Stimulated activated CD4-positive, alpha-beta T cell treated with anti-CD3 and anti-CD28 coated beads, Interleukin-15, amount 100 ng/mL, for 24 hours (primary cell): ENCODE data around the gene CXCR2.
"Not testable (repeated sequence)": the region's sequence is repeated elsewhere in the genome, so short reads cannot be mapped to it uniquely, and the experiment has no call there.

ENCODE experiments used
- DNase-seq: peaks from one replicate; pipeline ENCODE4 v3.0.0-alpha.2; 2020

The CXCR2 gene

GRCh38 chr2:218125626-218126080 lies at the start of gene CXCR2:
TSS of gene CXCR2 (plus strand) at chr2:218126028. CDS start at chr2:218134802, 8,774 bp downstream.
- DNase-seq = no peak

- no peak for DNase-seq
Observed at GRCh38 chr2:218077464-218078216, 48.2 kb upstream of the CXCR2 start.

GRCh38 chr2:218079943-218080913 lies 45.6 kb upstream of the CXCR2 start:
- DNase-seq = no peak

- no peak for DNase-seq
Observed at GRCh38 chr2:218081063-218081462, 44.8 kb upstream of the CXCR2 start.

GRCh38 chr2:218081695-218082094 lies 44.1 kb upstream of the CXCR2 start:
- no peak for DNase-seq

GRCh38 chr2:218082586-218083351 lies 43.1 kb upstream of the CXCR2 start:
- DNase-seq = no peak

- no peak for DNase-seq
Observed at GRCh38 chr2:218083352-218083676, 42.5 kb upstream of the CXCR2 start.

GRCh38 chr2:218086478-218086877 lies 39.4 kb upstream of the CXCR2 start:
- no peak for DNase-seq

GRCh38 chr2:218089259-218089658 lies 36.6 kb upstream of the CXCR2 start:
- no peak for DNase-seq

GRCh38 chr2:218091746-218092145 lies 34.1 kb upstream of the CXCR2 start:
- DNase-seq = no peak

GRCh38 chr2:218093879-218094278 lies 31.9 kb upstream of the CXCR2 start:
- no peak for DNase-seq

- DNase-seq = no peak
Observed at GRCh38 chr2:218095853-218096252, 30.0 kb upstream of the CXCR2 start.

GRCh38 chr2:218097975-218098374 lies 27.9 kb upstream of the CXCR2 start:
- no peak for DNase-seq

- DNase-seq = not testable (repeated sequence)
Observed at GRCh38 chr2:218108834-218109233, 17.0 kb upstream of the CXCR2 start.

- DNase-seq = not testable (repeated sequence)
Observed at GRCh38 chr2:218121789-218122188, 4.0 kb upstream of the CXCR2 start.

- DNase-seq = not testable (repeated sequence)
Observed at GRCh38 chr2:218122286-218122685, 3.5 kb upstream of the CXCR2 start.

- no peak for DNase-seq
Observed at GRCh38 chr2:218123986-218124385, 1.8 kb upstream of the CXCR2 start.

GRCh38 chr2:218125095-218125494 lies 733 bp upstream of the CXCR2 start:
- no peak for DNase-seq

- no peak for DNase-seq
Observed at GRCh38 chr2:218127929-218128455, 2.2 kb downstream of the CXCR2 start.

GRCh38 chr2:218128781-218129457 lies 3.1 kb downstream of the CXCR2 start:
- no peak for DNase-seq

- no peak for DNase-seq
Observed at GRCh38 chr2:218129458-218130135, 3.8 kb downstream of the CXCR2 start.

- DNase-seq = no peak
Observed at GRCh38 chr2:218130377-218130776, 4.5 kb downstream of the CXCR2 start.
